GM12873 (cell line): ENCODE measurements around the gene ASB2.
A peak's percentile ranks its signal among the peaks of the same experiment; 100 is the strongest.

Experiments used
- CTCF ChIP-seq: IDR thresholded peaks from 2 replicates; pipeline ENCODE4 v1.5.1; 2012; ENCODE audit warnings: low read depth, mild to moderate bottlenecking, moderate library complexity, low read length, control low read depth; ENCODE audit not compliant: insufficient read depth; ENCODE audit errors: missing control alignments

ASB2 gene

DNA sequence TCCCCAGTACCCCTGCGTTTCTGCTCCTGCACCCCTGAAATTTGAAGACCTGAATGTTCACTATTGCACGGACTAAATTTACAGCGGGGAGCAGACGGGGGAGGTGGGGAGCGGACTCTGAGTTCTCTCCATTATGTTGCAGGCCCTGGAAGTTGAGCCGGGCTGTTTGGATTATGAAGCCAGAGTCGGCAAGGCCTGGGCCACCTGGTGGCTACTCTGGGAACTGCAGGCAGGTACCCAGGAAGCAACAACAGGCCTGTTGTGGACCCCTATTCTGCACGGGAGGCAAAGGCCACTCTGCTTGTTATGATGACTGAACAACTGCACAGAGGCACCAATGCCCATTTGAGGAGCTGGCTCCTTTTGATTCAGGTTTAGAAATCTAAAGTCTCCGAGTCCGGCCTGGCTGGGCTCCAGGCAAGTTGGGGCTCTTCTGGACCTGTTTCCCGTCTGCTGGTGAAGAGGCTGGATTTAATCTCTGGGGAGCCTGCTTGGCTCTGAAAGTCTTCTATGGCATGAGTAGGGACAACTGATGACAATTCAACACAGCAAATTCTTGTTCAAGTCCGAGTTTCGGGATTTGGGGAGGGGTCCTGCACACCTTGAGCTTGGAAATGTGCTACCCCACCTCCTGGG is 83.3 kb downstream of the ASB2 start:
- peak; percentile 99 for TF ChIP-seq CTCF

GRCh38 chr14:93892505-93892839 is 83.9 kb downstream of the ASB2 start:
- no peak for TF ChIP-seq CTCF

DNA sequence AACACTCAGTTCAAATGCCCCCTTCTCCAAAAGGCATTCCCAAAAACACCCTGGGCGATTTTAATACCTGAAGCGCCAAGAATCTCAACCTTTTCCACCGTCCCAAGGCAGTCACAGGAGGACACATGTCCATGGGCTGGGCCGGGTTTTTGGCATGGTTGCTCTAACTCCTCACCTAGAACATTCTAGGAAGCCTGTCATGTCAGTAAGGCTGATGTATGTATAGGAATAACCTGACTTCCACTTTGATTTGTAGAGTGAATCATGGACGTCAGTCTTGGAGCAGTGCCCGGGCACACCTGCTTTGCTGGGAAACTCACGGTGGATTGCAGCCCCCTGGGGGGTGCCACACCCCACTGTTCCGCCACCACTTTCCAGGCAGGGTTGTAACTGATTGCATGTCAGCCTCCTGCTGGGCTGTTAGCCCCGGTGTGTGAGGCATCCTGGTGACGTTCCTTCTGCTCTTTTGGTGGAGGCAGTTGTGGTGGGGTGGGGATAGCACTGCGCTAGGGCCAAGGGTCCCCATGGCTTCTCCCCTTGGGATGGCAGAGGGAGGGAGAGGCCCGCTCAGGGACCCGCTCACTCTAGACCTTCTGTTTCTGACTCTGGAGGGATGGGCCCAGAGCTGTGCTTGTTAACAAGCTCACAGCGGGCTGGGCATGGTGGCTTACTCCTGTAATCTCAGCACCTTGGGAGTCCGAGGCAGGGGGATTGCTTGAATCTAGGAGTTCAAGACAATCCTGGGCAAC is 84.4 kb downstream of the ASB2 start:
- peak; percentile 4 for TF ChIP-seq CTCF

GRCh38 chr14:93889739-93890483 is 86.5 kb downstream of the ASB2 start:
- no peak for TF ChIP-seq CTCF

DNA sequence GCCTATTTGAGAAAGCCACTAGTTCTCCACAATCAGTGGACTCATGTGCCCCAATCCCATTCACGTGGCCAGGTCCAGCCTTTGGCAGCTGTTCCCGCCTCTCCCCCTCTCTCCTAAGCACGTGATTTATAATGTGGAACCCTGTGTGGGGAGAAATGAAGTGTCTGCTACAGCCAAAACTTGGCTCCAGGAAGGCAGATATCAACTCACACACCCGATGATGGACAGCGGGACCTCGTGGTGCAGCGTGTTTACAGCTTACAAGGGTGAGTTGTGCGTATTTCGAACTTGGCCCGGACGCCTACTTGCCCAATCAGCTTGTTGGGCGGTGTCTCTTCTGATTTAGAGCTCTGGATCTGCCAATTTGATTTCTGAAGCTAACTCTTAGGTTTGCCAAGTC is 87.4 kb downstream of the ASB2 start:
- TF ChIP-seq CTCF, result no peak

DNA sequence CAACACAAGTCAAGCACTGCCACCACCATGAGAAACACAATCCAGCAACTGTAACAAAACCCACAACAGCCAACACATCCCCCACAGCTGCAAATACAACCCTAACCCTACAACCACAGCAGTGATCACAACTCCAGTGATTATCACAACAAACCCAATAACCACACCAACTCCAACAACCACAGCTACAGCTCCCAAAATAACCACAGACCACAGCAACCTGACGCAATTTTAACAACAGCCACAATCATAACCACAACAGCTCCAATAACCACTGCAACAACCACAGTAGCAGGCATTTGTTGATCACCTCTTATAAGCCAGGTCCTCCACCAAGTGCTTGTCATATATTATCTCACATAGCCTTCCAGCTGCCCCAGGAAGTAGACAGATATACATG is 91.4 kb downstream of the ASB2 start:
- no peak for TF ChIP-seq CTCF
